ENCODE results near the gene TPD52L1. TPM values are rescaled to one million over a fixed set of nuclear protein-coding genes. Genes with fewer than 3 reads are reported as not detected.

Gene TPD52L1
- total RNA-seq, 4 donors from 2014 or later, result 123 to 234 (median 175) TPM

- WGBS, 2 donors, result 71 to 73% methylated on average over 2 of the region's 2 CpGs
- intact Hi-C loops (cut with DNase I; ENCODE audit: low total_unique reads), result loop anchor here (5.0 kb wide), 1 partner anchor 455 kb away; no protein-coding TSS in a partner anchor
- DNase-seq (ENCODE audit: low spot score in 2 of 2), result no peak
- no peak overlapping the region for H3K4me3 ChIP-seq (ENCODE audit: low read depth, poor library complexity, severe bottlenecking)
- TF ChIP-seq POLR2A (IDR thresholded peaks at IDR 0.05), result no peak
- TF ChIP-seq, protein P1, sequence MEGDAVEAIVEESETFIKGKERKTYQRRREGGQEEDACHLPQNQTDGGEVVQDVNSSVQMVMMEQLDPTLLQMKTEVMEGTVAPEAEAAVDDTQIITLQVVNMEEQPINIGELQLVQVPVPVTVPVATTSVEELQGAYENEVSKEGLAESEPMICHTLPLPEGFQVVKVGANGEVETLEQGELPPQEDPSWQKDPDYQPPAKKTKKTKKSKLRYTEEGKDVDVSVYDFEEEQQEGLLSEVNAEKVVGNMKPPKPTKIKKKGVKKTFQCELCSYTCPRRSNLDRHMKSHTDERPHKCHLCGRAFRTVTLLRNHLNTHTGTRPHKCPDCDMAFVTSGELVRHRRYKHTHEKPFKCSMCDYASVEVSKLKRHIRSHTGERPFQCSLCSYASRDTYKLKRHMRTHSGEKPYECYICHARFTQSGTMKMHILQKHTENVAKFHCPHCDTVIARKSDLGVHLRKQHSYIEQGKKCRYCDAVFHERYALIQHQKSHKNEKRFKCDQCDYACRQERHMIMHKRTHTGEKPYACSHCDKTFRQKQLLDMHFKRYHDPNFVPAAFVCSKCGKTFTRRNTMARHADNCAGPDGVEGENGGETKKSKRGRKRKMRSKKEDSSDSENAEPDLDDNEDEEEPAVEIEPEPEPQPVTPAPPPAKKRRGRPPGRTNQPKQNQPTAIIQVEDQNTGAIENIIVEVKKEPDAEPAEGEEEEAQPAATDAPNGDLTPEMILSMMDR (IDR thresholded peaks at IDR 0.05), result no peak
These were observed 158.9 kb downstream of the TPD52L1 start for GRCh38 chr6:125312478-125312877.

- 87 to 88% methylated on average over 4 of the region's 4 CpGs for WGBS, 2 donors
- intact Hi-C loops (cut with DNase I; ENCODE audit: low total_unique reads), result loop anchor here (5.0 kb wide), 1 partner anchor 454 kb away; no protein-coding TSS in a partner anchor
- TF ChIP-seq POLR2A (IDR thresholded peaks at IDR 0.05), result no peak
- TF ChIP-seq, protein P1 (IDR thresholded peaks at IDR 0.05), result no peak
These were observed 159.4 kb downstream of the TPD52L1 start for GRCh38 chr6:125312950-125313349.

More at GRCh38 chr6:125312950-125313349, 159.4 kb downstream of the TPD52L1 start:
- no peak for DNase-seq (ENCODE audit: low spot score in 2 of 2)
- no peak overlapping the region for H3K4me3 ChIP-seq (ENCODE audit: low read depth, poor library complexity, severe bottlenecking)

Other genes starting within 250 kb of the TPD52L1 start
- gene RNF217, start 191.3 kb upstream of the TPD52L1 start, total RNA-seq, result 10 to 100 TPM; 17.2 to 35.2 (median 25.1) TPM
- 10 to 100 TPM; 40.1 to 65.6 (median 42.8) TPM for gene HDDC2, start 148.2 kb downstream of the TPD52L1 start, total RNA-seq